Smooth muscle cell (in vitro differentiated cells): ENCODE measurements around the gene SCP2. TPM values are rescaled to one million over a fixed set of nuclear protein-coding genes. Genes with fewer than 3 reads are reported as not detected.

Experiments used
- DNase-seq: peaks from one replicate; lab custom pipeline; 2025; ENCODE audit not compliant: unreplicated experiment; lab: John Stamatoyannopoulos, UW
- H2AFZ ChIP-seq: fragments of 200-600 bp; sonication (generic); 2 replicates; pipeline ENCODE4 v1.6.0; 2016; ENCODE audit warnings: antibody characterized with exemption, low read depth, mild to moderate bottlenecking
- H3F3A ChIP-seq: fragments of 200-600 bp; sonication (generic); 2 replicates; pipeline ENCODE4 v1.6.0; 2017; ENCODE audit warnings: antibody characterized with exemption, low read depth
- H3K27ac ChIP-seq: fragments of 200-600 bp; sonication (generic); 2 replicates; pipeline ENCODE4 v1.5.1; 2016; ENCODE audit warnings: low read depth, mild to moderate bottlenecking
- H3K27me3 ChIP-seq: fragments of 200-600 bp; sonication (generic); 2 replicates; pipeline ENCODE4 v1.6.1; 2016; ENCODE audit warnings: low read depth, mild to moderate bottlenecking
- H3K36me3 ChIP-seq: fragments of 200-600 bp; sonication (generic); 2 replicates; pipeline ENCODE4 v1.5.1; 2016; ENCODE audit warnings: low read depth
- H3K4me1 ChIP-seq: fragments of 200-600 bp; sonication (generic); 2 replicates; pipeline ENCODE4 v1.5.1; 2016; ENCODE audit warnings: low read depth
- H3K4me2 ChIP-seq: fragments of 200-600 bp; sonication (generic); 2 replicates; pipeline ENCODE4 v1.6.0; 2016; ENCODE audit warnings: mild to moderate bottlenecking
- H3K4me3 ChIP-seq: fragments of 200-600 bp; sonication (generic); 2 replicates; pipeline ENCODE4 v1.5.1; 2016; ENCODE audit warnings: mild to moderate bottlenecking
- H3K79me2 ChIP-seq: fragments of 200-600 bp; sonication (generic); 2 replicates; pipeline ENCODE4 v1.6.0; 2016; ENCODE audit warnings: low read depth, mild to moderate bottlenecking
- H3K9ac ChIP-seq: fragments of 200-600 bp; sonication (generic); 2 replicates; pipeline ENCODE4 v1.6.0; 2016; ENCODE audit warnings: low read depth
- H3K9me3 ChIP-seq: fragments of 200-600 bp; sonication (generic); replicated peaks from 2 replicates; pipeline ENCODE4 v1.5.1; 2016; ENCODE audit warnings: low read depth
- H4K20me1 ChIP-seq: fragments of 200-600 bp; sonication (generic); 2 replicates; pipeline ENCODE4 v1.6.0; 2016; ENCODE audit warnings: low read depth
- CTCF ChIP-seq: fragments of 200-600 bp; sonication (generic); IDR thresholded peaks from 2 replicates; pipeline ENCODE4 v1.5.1; 2017; ENCODE audit warnings: borderline replicate concordance, mild to moderate bottlenecking, antibody characterized with exemption; ENCODE audit not compliant: insufficient read depth, poor library complexity, severe bottlenecking
- WGBS: methylation state at CpG from one replicate; pipeline ENCODE4 v1.1.7; 2016; ENCODE audit warnings: low lambda C conversion rate; 5-methylcytosine and 5-hydroxymethylcytosine counted together
- polyA plus RNA-seq: library from polyadenylated mRNA; unstranded; fragments of >200 nt; fragmentation: Nextera tagmentation; extraction: Ambion mirVana; gene quantifications from 2 replicates; pipeline ENCODE4 v1.2.1, GENCODE V29; 2016
- total RNA-seq: library from RNA; depleted of rRNA; stranded (reverse); fragments of >200 nt; gene quantifications from 2 replicates; pipeline ENCODE4 v1.2.3, GENCODE V29; 2014

SCP2 gene
- total and polyA plus RNA-seq, 2 experiments from 2014 or later = 94.8 to 120 TPM

- Histone ChIP-seq H3F3A (no peaks in the 10 kb centered on the region), H3K36me3 (no peaks in the 10 kb centered on the region), H3K4me3 (peak overlapping the region; percentile 54), H3K9ac (no peak overlapping the region), H2AFZ (no peak overlapping the region), H3K79me2 (no peaks in the 10 kb centered on the region), H4K20me1 (no peaks in the 10 kb centered on the region), H3K4me1 (peaks cover 4% of the 10 kb centered on the region), H3K4me2 (peak overlapping the region; percentile 91), H3K27ac (no peak overlapping the region), H3K9me3 (no peaks in the 10 kb centered on the region), H3K27me3 (peaks cover 85% of the 10 kb centered on the region)
- no peak for TF ChIP-seq CTCF
- DNase-seq = no peak
- 56% methylated on average over 19 of the region's 19 CpGs for WGBS
Measured at GRCh38 chr1:53061123-53061858, 134.2 kb downstream of the SCP2 start.

DNA sequence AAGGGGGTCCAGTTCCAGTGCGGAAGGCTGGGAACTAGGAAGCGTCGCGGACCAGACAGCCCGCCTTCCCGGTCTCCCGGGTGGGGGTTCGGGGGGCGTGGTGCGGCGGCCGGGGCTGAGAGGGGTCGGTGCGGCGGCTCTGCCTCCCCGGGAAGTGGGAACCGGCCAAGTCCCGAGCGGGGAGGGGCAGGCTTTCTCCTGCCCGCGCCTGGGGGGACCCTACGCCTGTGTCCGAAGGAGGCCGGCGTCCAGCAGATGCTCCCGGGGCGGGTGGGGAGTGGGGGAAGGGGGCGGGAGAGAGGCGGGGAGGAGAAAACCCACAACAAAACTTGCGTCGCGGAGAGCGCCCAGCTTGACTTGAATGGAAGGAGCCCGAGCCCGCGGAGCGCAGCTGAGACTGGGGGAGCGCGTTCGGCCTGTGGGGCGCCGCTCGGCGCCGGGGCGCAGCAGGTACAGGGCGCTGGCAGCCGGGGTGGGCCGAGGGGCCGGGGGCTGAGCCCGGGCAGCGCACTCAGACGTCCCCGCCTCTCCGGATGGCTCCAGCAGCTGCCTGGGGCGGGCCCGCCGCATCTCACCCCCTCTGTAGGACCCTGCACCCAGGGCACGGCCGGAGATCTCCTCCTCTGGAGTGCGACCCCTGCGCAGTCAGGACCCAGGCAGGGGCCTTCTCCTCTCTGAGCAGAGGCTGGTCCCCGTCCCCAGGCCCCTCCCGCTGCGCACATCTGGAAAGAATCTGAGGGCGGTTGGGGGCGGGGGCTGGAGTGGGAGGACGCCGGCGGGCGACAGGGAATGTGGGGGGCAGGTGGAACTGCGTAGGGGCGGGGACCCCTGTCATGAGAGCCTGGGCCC is 135.0 kb downstream of the SCP2 start, which contains the start of gene PODN:
Gene PODN (plus strand): TSS at position 355 of the 849 bp plus-strand sequence. CDS start 7,643 bp downstream, outside the sequence.
- H2AFZ ChIP-seq = no peak within 1 kb of the TSS

DNA sequence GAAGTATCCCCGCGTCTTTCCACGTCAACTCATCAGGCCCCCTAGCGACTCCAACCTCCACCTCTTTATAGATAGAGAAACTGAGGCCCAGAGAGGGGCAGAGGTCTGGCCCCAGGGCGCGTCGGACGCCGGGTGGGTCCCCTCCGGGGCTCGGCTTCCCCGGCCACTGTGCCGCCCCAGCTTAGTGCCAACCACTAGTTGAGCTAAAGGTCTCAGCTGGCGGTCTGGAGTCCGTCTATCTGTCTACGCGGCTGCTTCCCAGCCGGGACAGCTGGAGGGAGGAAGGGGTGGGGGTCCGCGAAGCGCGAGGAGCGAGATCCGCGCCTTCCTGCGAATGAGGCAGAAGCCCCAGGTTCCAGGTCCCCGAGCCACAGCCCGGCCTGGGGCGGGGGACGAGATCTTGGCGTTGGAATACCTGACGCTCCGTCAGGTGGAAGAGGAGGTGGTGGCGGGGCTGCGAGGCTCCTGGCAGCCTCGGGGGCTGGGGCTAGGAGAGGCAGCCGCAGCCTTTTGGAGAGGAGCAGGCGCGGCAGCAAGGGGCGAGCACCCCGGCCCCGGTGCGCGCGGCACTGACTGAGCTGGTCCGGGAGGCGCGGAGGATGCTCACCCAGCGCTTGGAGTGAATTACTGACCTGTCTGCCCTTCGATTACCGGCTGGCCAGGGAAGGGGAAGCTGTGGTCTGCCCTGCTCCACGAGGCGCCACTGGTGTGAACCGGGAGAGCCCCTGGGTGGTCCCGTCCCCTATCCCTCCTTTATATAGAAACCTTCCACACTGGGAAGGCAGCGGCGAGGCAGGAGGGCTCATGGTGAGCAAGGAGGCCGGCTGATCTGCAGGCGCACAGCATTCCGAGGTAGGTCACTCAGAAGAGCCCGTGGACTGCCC is 135.9 kb downstream of the SCP2 start:
- no peak for DNase-seq
- WGBS = 16% methylated on average over 56 of the region's 61 CpGs
- H3K9ac ChIP-seq = no peak overlapping the region

More for the DNA sequence above, 135.0 kb downstream of the SCP2 start, which contains the start of gene PODN:
- under 1% methylated on average over 23 of the region's 73 CpGs for WGBS
- no peaks in the 10 kb centered on the region for H3K36me3 ChIP-seq
- H3K4me3 ChIP-seq = peak within 1 kb of the TSS; percentile 54
- H3K9me3 ChIP-seq = no peaks in the 10 kb centered on the region
- no peaks in the 10 kb centered on the region for H4K20me1 ChIP-seq
- no peaks in the 10 kb centered on the region for H3F3A ChIP-seq
- peaks cover 85% of the 10 kb centered on the region for H3K27me3 ChIP-seq
- TF ChIP-seq CTCF = no peak
- H3K79me2 ChIP-seq = no peaks in the 10 kb centered on the region
- H3K9ac ChIP-seq = no peak within 1 kb of the TSS
- DNase-seq = no peak
- H3K27ac ChIP-seq = no peak within 1 kb of the TSS
- H3K4me2 ChIP-seq = peak within 1 kb of the TSS; percentile 91
- peaks cover 4% of the 10 kb centered on the region for H3K4me1 ChIP-seq

More for the DNA sequence above, 135.9 kb downstream of the SCP2 start:
- no peaks in the 10 kb centered on the region for H3K36me3 ChIP-seq
- no peak overlapping the region for H2AFZ ChIP-seq
- H3F3A ChIP-seq = no peaks in the 10 kb centered on the region
- H3K4me1 ChIP-seq = peaks cover 4% of the 10 kb centered on the region
- peak overlapping the region; percentile 54 for H3K4me3 ChIP-seq
- H3K9me3 ChIP-seq = no peaks in the 10 kb centered on the region
- TF ChIP-seq CTCF = peak; percentile 2
- no peak overlapping the region for H3K27ac ChIP-seq
- H3K27me3 ChIP-seq = peaks cover 78% of the 10 kb centered on the region
- no peaks in the 10 kb centered on the region for H3K79me2 ChIP-seq
- H4K20me1 ChIP-seq = no peaks in the 10 kb centered on the region
- H3K4me2 ChIP-seq = peak overlapping the region; percentile 91
